NCI-H1092 treated with DMSO at 0.1 percent for 48 hours (cell line): ENCODE measurements around the gene RNPC3.
A peak's percentile ranks its signal among the peaks of the same experiment; 100 is the strongest.

ENCODE experiments used
- DNase-seq: peaks from one replicate; lab custom pipeline; 2025; lab: John Stamatoyannopoulos, UW

Gene RNPC3

GRCh38 chr1:103525607-103526507, at the start of gene RNPC3:
Gene RNPC3 (plus strand): TSS chr1:103525699. CDS start chr1:103526071, 372 bp downstream.
- peak; percentile 88 for DNase-seq

GRCh38 chr1:103477101-103477500, 48.4 kb upstream of the RNPC3 start:
- DNase-seq, result no peak

- DNase-seq, result no peak
Measured at GRCh38 chr1:103489935-103490334, 35.6 kb upstream of the RNPC3 start.

- DNase-seq, result no peak
Measured at GRCh38 chr1:103492003-103492625, 33.4 kb upstream of the RNPC3 start.

GRCh38 chr1:103496014-103496635, 29.4 kb upstream of the RNPC3 start:
- DNase-seq, result no peak

- no peak for DNase-seq
Measured at GRCh38 chr1:103497404-103497803, 28.1 kb upstream of the RNPC3 start.

- no peak for DNase-seq
Measured at GRCh38 chr1:103509250-103509649, 16.2 kb upstream of the RNPC3 start.

GRCh38 chr1:103513711-103514110, 11.8 kb upstream of the RNPC3 start:
- DNase-seq, result no peak

- peak; percentile 34 for DNase-seq
Measured at GRCh38 chr1:103514920-103515503, 10.5 kb upstream of the RNPC3 start.

- DNase-seq, result no peak
Measured at GRCh38 chr1:103516283-103516682, 9.2 kb upstream of the RNPC3 start.

GRCh38 chr1:103516693-103517092, 8.8 kb upstream of the RNPC3 start:
- no peak for DNase-seq

- DNase-seq, result no peak
Measured at GRCh38 chr1:103517380-103518047, 8.0 kb upstream of the RNPC3 start.

GRCh38 chr1:103520822-103521221, 4.7 kb upstream of the RNPC3 start:
- DNase-seq, result no peak

GRCh38 chr1:103523346-103523745, 2.2 kb upstream of the RNPC3 start:
- no peak for DNase-seq

- peak; percentile 45 for DNase-seq
Measured at GRCh38 chr1:103525114-103525606, 339 bp upstream of the RNPC3 start.

- DNase-seq, result no peak
Measured at GRCh38 chr1:103527331-103527730, 1.8 kb downstream of the RNPC3 start.

- no peak for DNase-seq
Measured at GRCh38 chr1:103529746-103530145, 4.2 kb downstream of the RNPC3 start.

- DNase-seq, result no peak
Measured at GRCh38 chr1:103538226-103538625, 12.7 kb downstream of the RNPC3 start.

- DNase-seq, result no peak
Measured at GRCh38 chr1:103541431-103541830, 15.9 kb downstream of the RNPC3 start.

- DNase-seq, result no peak
Measured at GRCh38 chr1:103546496-103546895, 21.0 kb downstream of the RNPC3 start.

GRCh38 chr1:103547840-103548239, 22.3 kb downstream of the RNPC3 start:
- DNase-seq, result no peak

- no peak for DNase-seq
Measured at GRCh38 chr1:103560427-103560826, 34.9 kb downstream of the RNPC3 start.
